ENCODE data around the gene SARM1.

- no peak for TF ChIP-seq POLR2A (IDR thresholded peaks at IDR 0.05; ENCODE audit: control extremely low read depth in 1 of 2, low read depth in 2 of 2, low read length in 2 of 2)
- TF ChIP-seq CREB1 (IDR thresholded peaks at IDR 0.05) = no peak
- no peak for TF ChIP-seq EZH2 (IDR thresholded peaks at IDR 0.05; ENCODE audit: low read depth, low read length, severe bottlenecking)
- TF ChIP-seq, protein P1, sequence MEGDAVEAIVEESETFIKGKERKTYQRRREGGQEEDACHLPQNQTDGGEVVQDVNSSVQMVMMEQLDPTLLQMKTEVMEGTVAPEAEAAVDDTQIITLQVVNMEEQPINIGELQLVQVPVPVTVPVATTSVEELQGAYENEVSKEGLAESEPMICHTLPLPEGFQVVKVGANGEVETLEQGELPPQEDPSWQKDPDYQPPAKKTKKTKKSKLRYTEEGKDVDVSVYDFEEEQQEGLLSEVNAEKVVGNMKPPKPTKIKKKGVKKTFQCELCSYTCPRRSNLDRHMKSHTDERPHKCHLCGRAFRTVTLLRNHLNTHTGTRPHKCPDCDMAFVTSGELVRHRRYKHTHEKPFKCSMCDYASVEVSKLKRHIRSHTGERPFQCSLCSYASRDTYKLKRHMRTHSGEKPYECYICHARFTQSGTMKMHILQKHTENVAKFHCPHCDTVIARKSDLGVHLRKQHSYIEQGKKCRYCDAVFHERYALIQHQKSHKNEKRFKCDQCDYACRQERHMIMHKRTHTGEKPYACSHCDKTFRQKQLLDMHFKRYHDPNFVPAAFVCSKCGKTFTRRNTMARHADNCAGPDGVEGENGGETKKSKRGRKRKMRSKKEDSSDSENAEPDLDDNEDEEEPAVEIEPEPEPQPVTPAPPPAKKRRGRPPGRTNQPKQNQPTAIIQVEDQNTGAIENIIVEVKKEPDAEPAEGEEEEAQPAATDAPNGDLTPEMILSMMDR (IDR thresholded peaks at IDR 0.05; ENCODE audit: control extremely low read depth in 1 of 3, insufficient read depth in 1 of 3, low read depth in 1 of 3, low read length in 3 of 3) = no peak
- no peak for TF ChIP-seq EP300 (IDR thresholded peaks at IDR 0.05; ENCODE audit: borderline replicate concordance in 1 of 2, low read depth in 2 of 2, low read length in 2 of 2)
- TF ChIP-seq YY1 (IDR thresholded peaks at IDR 0.05; ENCODE audit: low read depth, low read length) = no peak
- no peak for TF ChIP-seq POLR2AphosphoS5 (IDR thresholded peaks at IDR 0.05; ENCODE audit: low read depth, low read length)
- TF ChIP-seq, protein P2, sequence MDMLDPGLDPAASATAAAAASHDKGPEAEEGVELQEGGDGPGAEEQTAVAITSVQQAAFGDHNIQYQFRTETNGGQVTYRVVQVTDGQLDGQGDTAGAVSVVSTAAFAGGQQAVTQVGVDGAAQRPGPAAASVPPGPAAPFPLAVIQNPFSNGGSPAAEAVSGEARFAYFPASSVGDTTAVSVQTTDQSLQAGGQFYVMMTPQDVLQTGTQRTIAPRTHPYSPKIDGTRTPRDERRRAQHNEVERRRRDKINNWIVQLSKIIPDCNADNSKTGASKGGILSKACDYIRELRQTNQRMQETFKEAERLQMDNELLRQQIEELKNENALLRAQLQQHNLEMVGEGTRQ (IDR thresholded peaks at IDR 0.05; ENCODE audit: low read length) = no peak
- TF ChIP-seq SP2 (IDR thresholded peaks at IDR 0.05; ENCODE audit: low read length) = no peak
- no peak for TF ChIP-seq HDAC2 (IDR thresholded peaks at IDR 0.05; ENCODE audit: borderline replicate concordance in 1 of 2, low read depth in 2 of 2, low read length in 2 of 2)
These were observed 6.0 kb upstream of the SARM1 start for GRCh38 chr17:28365487-28365886.

All from H1 (cell line).